Ishikawa (cell line): ENCODE measurements around the gene CHRNB1.

Source experiments
- CEBPB ChIP-seq: IDR thresholded peaks from 2 replicates; pipeline ENCODE4 v1.6.1; 2012
- EGR1 ChIP-seq: IDR thresholded peaks from 2 replicates; pipeline ENCODE4 v1.6.1; 2012
- NFIC ChIP-seq: IDR thresholded peaks from 2 replicates; pipeline ENCODE4 v1.6.1; 2012
- RAD21 ChIP-seq: IDR thresholded peaks from 2 replicates; pipeline ENCODE4 v1.6.1; 2012; ENCODE audit warnings: low read depth
- TAF1 ChIP-seq: IDR thresholded peaks from 2 replicates; pipeline ENCODE4 v1.6.1; 2012; ENCODE audit warnings: low read depth, mild to moderate bottlenecking
- TCF12 ChIP-seq: IDR thresholded peaks from 2 replicates; pipeline ENCODE4 v1.6.1; 2012; ENCODE audit warnings: low read depth
- TF ChIP-seq, protein P1 (sequence below): IDR thresholded peaks from 2 replicates; pipeline ENCODE4 v1.6.1; 2012; ENCODE audit warnings: low read depth, mild to moderate bottlenecking

DNA sequence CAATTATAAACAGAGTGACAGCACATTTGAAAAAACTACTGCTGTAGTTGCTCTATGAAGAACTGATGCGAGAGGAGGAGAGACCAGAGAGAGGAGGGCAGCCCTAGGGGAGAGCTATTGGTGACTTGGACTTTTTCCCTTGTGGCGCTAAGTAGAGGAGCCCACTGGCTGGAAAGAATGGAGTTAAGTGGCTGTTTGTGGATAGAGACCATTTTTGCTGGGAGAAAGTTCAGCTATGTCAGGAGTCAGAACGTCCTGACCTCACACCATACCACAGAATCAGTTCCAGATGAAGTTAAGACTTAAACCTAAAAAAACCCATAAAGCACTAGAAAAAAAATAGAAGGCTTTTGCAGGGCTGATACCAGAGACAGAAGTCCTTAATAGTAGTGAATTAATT is 41.3 kb downstream of the CHRNB1 start:
- TF ChIP-seq RAD21 (no peak), CEBPB (no peak), NFIC (no peak), TAF1 (no peak), EGR1 (no peak), TCF12 (no peak)
- TF ChIP-seq, protein P1, sequence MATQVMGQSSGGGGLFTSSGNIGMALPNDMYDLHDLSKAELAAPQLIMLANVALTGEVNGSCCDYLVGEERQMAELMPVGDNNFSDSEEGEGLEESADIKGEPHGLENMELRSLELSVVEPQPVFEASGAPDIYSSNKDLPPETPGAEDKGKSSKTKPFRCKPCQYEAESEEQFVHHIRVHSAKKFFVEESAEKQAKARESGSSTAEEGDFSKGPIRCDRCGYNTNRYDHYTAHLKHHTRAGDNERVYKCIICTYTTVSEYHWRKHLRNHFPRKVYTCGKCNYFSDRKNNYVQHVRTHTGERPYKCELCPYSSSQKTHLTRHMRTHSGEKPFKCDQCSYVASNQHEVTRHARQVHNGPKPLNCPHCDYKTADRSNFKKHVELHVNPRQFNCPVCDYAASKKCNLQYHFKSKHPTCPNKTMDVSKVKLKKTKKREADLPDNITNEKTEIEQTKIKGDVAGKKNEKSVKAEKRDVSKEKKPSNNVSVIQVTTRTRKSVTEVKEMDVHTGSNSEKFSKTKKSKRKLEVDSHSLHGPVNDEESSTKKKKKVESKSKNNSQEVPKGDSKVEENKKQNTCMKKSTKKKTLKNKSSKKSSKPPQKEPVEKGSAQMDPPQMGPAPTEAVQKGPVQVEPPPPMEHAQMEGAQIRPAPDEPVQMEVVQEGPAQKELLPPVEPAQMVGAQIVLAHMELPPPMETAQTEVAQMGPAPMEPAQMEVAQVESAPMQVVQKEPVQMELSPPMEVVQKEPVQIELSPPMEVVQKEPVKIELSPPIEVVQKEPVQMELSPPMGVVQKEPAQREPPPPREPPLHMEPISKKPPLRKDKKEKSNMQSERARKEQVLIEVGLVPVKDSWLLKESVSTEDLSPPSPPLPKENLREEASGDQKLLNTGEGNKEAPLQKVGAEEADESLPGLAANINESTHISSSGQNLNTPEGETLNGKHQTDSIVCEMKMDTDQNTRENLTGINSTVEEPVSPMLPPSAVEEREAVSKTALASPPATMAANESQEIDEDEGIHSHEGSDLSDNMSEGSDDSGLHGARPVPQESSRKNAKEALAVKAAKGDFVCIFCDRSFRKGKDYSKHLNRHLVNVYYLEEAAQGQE: no peak
